Measurements from ENCODE around the gene METRNL.
A peak's percentile ranks its signal among the peaks of the same experiment; 100 is the strongest.

The METRNL gene

DNA sequence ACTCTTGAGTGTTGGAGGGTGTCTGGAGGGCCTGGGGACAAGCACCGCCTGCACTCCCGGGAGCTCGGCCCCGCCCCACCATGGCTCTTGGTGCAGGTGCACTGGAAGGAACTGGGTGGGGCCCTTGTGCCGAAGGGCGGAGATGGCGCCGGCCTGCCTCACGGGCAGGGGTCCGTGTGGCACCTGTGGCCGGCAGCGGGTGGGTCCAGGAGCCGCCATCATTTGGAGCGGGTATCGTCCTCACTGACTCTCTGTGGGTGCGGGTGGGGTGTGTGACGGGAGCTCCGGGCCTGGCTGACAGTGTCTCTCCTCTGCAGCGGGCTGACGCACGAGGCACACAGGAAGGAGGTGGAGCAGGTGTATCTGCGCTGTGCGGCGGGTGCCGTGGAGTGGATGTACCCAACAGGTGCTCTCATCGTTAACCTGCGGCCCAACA is 5.2 kb downstream of the METRNL start:
- Histone ChIP-seq H3K9me3 (replicated peaks; ENCODE audit: low read length) (no peaks in the 10 kb centered on the region), H3K4me3 (ENCODE audit: low read length) (peak overlapping the region; percentile 56), H3K4me2 (ENCODE audit: low read length) (peak overlapping the region; percentile 66), H3K4me1 (ENCODE audit: control insufficient read depth, insufficient read depth, low read length) (peaks cover 83% of the 10 kb centered on the region), H3K9ac (ENCODE audit: low read depth, low read length) (peak overlapping the region; percentile 77), H3K27me3 (ENCODE audit: control insufficient read depth, insufficient read depth, low read length) (no peaks in the 10 kb centered on the region), H3K36me3 (ENCODE audit: insufficient read depth, low read length) (peaks cover 53% of the 10 kb centered on the region)

DNA sequence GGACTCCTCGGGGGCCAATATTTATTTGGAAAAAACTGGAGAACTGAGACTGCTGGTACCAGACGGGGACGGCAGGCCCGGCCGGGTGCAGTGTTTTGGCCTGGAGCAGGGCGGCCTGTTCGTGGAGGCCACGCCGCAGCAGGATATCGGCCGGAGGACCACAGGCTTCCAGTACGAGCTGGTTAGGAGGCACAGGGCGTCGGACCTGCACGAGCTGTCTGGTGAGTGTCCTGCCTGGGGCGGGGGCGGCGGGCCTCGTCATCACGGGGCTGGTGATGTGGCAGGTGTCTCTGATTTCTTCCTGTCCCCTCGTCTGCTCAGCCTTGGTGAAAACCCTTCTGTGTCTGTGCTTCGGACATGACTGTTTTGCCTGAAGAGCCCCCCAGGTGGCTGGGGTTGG is 5.7 kb downstream of the METRNL start:
- peak overlapping the region; percentile 77 for H3K9ac ChIP-seq (ENCODE audit: low read depth, low read length)
- H3K4me1 ChIP-seq (ENCODE audit: control insufficient read depth, insufficient read depth, low read length): peaks cover 85% of the 10 kb centered on the region
- no peaks in the 10 kb centered on the region for H3K9me3 ChIP-seq (replicated peaks; ENCODE audit: low read length)
- H3K4me2 ChIP-seq (ENCODE audit: low read length): peak overlapping the region; percentile 66
- no peak overlapping the region for H3K4me3 ChIP-seq (ENCODE audit: low read length)
- peaks cover 53% of the 10 kb centered on the region for H3K36me3 ChIP-seq (ENCODE audit: insufficient read depth, low read length)
- H3K27me3 ChIP-seq (ENCODE audit: control insufficient read depth, insufficient read depth, low read length): no peaks in the 10 kb centered on the region

DNA sequence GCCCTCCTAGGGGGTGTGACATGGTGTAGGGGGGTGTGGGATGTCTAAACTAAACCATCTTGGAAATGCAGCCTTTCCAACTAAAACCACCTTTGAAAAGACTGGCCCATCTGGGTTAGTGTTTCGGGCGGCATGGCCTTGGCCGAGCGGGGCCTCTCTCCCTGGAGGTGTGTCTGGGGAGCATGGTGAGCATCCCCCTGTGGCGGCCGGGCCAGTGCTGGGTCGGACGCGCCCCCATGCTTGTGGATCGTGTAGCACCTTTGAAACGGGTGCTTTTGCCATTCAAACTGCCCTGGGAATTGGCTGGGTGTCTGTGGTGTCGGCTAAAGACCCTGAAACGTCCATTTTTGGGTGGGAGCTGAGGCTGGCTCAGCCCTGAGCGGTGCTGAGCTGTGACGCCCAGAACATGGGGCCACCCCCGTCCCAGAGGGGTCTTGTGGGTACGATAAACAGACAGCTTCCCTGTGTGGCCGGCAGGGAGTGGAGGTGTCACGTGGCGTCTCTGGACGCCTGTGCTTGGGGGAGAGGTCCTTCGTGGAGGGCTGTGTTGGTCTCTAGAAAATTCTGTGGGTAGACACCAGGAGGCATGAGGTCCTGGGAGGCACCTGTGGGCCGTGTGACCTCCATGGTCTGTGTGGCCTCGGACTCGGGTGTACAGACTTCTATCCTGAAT is 6.3 kb downstream of the METRNL start:
- Histone ChIP-seq H3K4me2 (ENCODE audit: low read length) (no peak overlapping the region), H3K4me1 (ENCODE audit: control insufficient read depth, insufficient read depth, low read length) (peaks cover 88% of the 10 kb centered on the region), H3K4me3 (ENCODE audit: low read length) (no peak overlapping the region), H3K36me3 (ENCODE audit: insufficient read depth, low read length) (peaks cover 55% of the 10 kb centered on the region), H3K9me3 (replicated peaks; ENCODE audit: low read length) (no peaks in the 10 kb centered on the region), H3K9ac (ENCODE audit: low read depth, low read length) (peak overlapping the region; percentile 77), H3K27me3 (ENCODE audit: control insufficient read depth, insufficient read depth, low read length) (no peaks in the 10 kb centered on the region)

DNA sequence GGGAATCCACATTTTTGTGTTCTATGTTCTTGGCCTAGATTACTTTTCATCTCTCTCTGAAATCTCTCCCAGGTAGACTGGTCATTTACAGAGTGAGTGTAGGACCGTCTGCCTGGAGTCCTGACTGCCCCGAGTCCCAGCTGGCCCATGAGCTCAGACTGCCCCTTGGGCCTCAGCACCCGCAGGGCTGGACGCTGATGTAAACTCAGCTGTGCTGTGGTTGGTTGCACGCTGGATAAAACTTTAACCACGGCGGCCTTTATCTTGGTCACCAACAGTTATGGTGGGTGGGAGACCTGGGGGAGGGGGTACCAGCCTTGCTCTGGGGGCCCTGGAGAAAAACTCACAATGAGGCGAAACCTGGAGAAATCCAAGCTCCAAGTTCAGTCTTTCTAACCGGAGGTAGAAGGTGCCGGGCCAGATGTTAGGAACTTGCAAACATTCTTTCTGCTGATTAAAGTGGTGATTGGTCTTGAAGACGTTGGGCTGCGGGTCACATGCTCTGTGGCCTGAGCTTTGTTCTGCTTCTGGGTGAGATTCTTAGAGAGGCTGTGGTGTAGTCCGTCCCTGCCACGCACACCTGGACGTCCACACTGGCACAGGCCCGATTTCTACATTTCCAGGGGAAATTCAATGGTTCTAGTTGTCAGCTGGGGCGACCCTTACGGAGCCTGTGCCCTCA is 6.9 kb downstream of the METRNL start:
- Histone ChIP-seq H3K4me2 (ENCODE audit: low read length) (no peak overlapping the region), H3K9me3 (replicated peaks; ENCODE audit: low read length) (no peaks in the 10 kb centered on the region), H3K4me3 (ENCODE audit: low read length) (no peak overlapping the region), H3K27me3 (ENCODE audit: control insufficient read depth, insufficient read depth, low read length) (no peaks in the 10 kb centered on the region), H3K36me3 (ENCODE audit: insufficient read depth, low read length) (peaks cover 62% of the 10 kb centered on the region), H3K9ac (ENCODE audit: low read depth, low read length) (peak overlapping the region; percentile 77), H3K4me1 (ENCODE audit: control insufficient read depth, insufficient read depth, low read length) (peaks cover 94% of the 10 kb centered on the region)

DNA sequence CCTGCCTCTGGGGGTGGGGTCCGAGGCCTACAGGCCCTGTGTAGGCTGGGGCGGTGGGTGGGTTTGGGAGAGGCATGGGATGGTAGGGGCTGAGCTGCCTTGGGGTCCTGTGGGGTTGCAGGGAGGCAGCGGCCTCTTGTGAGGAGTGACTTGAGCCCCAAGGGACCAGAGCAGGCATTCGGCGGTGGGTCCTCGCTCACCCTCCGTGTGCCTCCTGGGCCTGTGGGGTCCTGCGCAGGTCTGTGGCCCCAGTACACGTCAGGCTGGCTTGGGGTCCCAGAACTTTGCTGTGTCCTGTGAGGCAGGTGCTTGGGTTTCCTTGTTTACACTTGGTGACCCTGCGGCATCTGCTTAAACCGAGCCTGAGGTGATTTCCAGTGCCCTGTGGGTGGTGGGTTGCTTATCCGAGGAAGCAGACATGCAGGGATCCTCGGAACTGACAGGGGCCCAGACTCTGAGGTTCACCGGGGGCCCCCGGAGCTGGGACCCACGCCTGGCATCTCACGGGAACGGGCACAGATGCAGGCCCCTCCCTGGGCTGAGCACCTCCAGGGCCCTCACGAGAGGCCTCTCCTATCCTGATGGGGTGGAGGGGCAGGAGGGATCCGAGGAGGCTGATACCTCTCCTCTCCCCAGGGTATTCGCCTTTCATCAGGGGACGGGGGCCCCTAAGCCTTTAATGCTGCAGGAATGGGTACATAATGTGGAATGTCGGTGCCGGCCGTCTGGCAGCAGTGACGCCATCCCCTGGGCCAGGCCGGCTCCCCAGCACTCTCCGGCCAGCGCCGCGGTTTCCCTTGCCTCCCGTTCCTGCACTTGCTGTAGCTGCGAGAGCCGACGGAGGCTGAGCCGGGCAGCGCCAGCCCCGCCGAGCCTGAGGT is 7.7 kb downstream of the METRNL start:
- no peaks in the 10 kb centered on the region for H3K9me3 ChIP-seq (replicated peaks; ENCODE audit: low read length)
- peak overlapping the region; percentile 62 for H3K9ac ChIP-seq (ENCODE audit: low read depth, low read length)
- peaks cover 91% of the 10 kb centered on the region for H3K4me1 ChIP-seq (ENCODE audit: control insufficient read depth, insufficient read depth, low read length)
- H3K4me3 ChIP-seq (ENCODE audit: low read length): no peak overlapping the region
- H3K36me3 ChIP-seq (ENCODE audit: insufficient read depth, low read length): peaks cover 66% of the 10 kb centered on the region
- H3K27me3 ChIP-seq (ENCODE audit: control insufficient read depth, insufficient read depth, low read length): no peaks in the 10 kb centered on the region
- peak overlapping the region; percentile 51 for H3K4me2 ChIP-seq (ENCODE audit: low read length)

DNA sequence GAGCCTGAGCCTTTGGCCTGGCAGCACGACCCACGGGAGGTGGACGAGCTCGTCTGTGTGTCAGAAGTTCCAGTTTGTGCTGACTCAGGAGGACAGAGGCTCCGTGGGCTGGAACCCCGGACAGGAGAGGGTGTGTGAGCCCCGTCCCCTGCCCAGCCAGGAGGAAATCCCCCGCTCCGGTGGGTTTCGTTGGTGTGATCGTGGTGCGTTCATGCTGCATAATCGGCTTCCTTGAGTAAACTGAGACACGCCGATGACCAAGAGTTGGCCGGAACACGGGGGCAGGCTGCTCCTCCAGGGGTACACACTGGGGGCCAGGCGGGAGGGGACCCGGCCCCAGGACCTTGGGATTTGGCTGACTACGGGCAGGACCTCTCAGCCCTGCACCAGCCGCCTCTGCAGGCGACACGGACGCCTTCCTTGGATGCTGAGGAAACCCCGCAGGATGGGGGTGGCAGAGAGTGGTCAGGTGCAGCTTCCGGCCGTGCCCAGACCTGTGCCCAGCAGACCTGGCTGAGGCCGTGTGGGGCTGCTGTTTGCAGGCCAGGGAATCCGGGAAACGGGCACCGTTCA is 8.5 kb downstream of the METRNL start:
- peak overlapping the region; percentile 51 for H3K4me2 ChIP-seq (ENCODE audit: low read length)
- no peaks in the 10 kb centered on the region for H3K27me3 ChIP-seq (ENCODE audit: control insufficient read depth, insufficient read depth, low read length)
- H3K9ac ChIP-seq (ENCODE audit: low read depth, low read length): peak overlapping the region; percentile 62
- H3K4me3 ChIP-seq (ENCODE audit: low read length): no peak overlapping the region
- no peaks in the 10 kb centered on the region for H3K9me3 ChIP-seq (replicated peaks; ENCODE audit: low read length)
- H3K4me1 ChIP-seq (ENCODE audit: control insufficient read depth, insufficient read depth, low read length): peaks cover 84% of the 10 kb centered on the region
- peaks cover 64% of the 10 kb centered on the region for H3K36me3 ChIP-seq (ENCODE audit: insufficient read depth, low read length)

DNA sequence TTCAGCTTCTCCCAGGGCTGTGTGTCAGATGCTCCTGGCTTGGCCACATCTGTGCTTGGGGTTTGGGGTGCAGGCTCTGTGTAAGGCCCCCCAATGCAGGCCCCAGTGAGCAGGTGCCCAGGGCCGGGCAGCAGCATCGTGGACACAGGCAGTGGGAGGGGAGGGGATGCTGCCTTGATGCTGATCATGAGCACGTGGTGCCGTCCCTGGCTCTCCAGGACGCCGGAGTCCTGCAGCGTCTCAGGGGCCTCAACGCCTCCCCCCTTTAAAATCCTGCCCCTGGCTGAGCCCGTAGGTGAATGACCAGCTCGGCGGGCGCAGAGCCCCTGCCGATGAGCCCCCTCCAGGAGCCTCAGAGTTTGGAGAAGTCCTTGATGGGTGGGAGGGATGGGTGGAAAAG is 9.0 kb downstream of the METRNL start:
- Histone ChIP-seq H3K4me2 (ENCODE audit: low read length) (no peak overlapping the region), H3K9ac (ENCODE audit: low read depth, low read length) (peak overlapping the region; percentile 22), H3K9me3 (replicated peaks; ENCODE audit: low read length) (no peaks in the 10 kb centered on the region), H3K27me3 (ENCODE audit: control insufficient read depth, insufficient read depth, low read length) (no peaks in the 10 kb centered on the region), H3K4me3 (ENCODE audit: low read length) (no peak overlapping the region), H3K4me1 (ENCODE audit: control insufficient read depth, insufficient read depth, low read length) (peaks cover 78% of the 10 kb centered on the region), H3K36me3 (ENCODE audit: insufficient read depth, low read length) (peaks cover 70% of the 10 kb centered on the region)

DNA sequence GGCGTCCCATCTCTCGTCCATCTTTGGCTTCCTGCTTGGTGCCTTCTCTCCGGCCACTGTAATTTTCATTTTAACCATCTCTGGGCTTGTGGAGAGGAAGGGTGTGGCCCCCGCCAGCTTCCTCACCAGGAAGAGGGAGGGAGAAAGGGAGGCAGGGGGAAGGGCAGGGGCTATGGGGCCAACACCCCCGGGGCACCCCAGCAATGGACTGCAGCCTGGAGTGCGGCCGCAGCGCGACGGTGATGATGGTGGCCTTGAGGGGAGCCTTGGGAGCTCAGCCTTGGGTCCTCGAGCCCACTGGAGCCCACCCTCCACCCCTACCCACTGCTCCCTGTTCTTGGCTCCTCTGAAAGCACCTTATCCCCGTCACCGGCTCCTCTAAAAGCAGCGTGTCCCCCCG is 9.5 kb downstream of the METRNL start:
- H3K4me1 ChIP-seq (ENCODE audit: control insufficient read depth, insufficient read depth, low read length): peaks cover 75% of the 10 kb centered on the region
- peaks cover 74% of the 10 kb centered on the region for H3K36me3 ChIP-seq (ENCODE audit: insufficient read depth, low read length)
- H3K4me2 ChIP-seq (ENCODE audit: low read length): no peak overlapping the region
- no peaks in the 10 kb centered on the region for H3K9me3 ChIP-seq (replicated peaks; ENCODE audit: low read length)
- no peaks in the 10 kb centered on the region for H3K27me3 ChIP-seq (ENCODE audit: control insufficient read depth, insufficient read depth, low read length)
- no peak overlapping the region for H3K9ac ChIP-seq (ENCODE audit: low read depth, low read length)
- H3K4me3 ChIP-seq (ENCODE audit: low read length): no peak overlapping the region

DNA sequence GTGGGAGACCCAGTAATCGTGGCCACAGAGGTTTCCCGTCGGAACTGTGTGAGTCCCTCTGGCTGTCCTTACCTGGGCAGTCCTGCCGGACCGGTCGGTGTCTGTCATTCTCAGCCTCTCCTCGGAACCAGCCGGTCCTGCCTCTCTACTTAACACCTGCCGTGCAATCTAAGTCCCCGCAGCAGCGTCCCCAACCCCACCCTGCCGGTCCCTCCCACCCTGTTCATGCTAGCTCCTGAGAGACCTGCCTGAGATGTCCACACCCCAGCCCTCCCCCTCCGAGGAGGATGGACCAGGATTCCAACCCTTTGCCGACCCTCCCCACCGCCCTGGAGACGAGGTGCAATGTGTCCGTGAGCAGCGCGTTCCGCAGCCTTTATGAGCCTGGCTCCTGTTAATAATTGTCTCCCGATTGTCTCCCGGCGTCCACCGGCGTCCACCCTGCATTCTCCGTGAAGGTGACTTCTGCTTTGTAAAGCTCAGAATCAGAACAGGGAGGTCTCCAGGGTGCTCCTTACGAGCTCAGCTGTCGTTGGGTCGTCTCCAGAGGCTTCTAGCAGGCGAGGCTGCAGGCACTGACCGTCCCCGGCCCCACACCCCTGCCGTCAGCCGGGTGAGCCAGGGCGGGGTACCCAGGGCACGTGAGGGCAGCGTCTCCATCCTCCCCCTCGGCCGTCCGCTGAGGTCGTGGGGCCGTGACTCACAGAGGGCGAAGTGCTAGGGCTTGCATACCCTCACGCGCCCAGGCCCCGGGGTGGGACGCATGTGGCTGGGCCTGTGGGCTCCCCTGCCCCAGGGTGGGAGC is 10.1 kb downstream of the METRNL start:
- Histone ChIP-seq H3K9me3 (replicated peaks; ENCODE audit: low read length) (no peaks in the 10 kb centered on the region), H3K27me3 (ENCODE audit: control insufficient read depth, insufficient read depth, low read length) (no peaks in the 10 kb centered on the region), H3K9ac (ENCODE audit: low read depth, low read length) (peak overlapping the region; percentile 0), H3K4me2 (ENCODE audit: low read length) (no peak overlapping the region), H3K4me1 (ENCODE audit: control insufficient read depth, insufficient read depth, low read length) (peaks cover 69% of the 10 kb centered on the region), H3K36me3 (ENCODE audit: insufficient read depth, low read length) (peaks cover 77% of the 10 kb centered on the region), H3K4me3 (ENCODE audit: low read length) (no peak overlapping the region)

DNA sequence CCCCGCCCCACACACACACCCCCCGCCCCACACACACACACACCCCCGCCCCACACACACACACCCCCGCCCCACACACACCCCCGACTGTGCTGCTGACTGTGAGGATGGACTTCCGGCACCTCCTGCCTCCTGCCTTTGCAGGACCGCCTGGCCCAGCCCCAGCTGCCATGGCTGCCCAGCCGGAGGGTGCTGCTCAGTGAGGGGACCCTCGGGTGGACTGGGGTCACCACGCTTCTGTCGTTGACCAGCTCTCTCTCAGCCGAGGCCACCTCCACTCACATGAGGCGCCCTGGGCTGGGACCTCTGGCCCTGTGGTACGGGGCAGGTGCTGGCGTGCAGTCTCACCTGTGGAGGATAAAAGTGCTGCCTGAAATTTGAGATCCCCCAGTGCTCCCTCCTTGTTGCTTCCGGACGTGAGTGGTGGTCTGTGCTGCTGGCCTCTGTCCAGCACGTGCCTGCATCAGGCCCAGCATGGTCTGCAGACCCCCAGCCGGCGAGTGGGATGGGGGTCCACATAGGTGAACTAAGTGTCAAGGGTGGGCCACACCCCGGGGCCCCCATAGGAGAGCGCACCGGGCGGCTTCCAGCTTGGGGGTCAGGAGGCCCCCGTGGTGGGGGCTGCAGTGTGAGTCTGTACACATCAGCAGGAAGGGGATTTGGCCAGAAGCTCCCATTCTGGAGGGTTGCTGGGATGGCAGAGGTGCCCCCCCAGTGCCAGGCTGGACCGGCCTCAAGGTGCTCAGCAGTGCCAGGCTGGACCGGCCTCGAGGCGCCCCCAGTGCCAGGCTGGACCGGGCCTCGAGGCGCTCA is 11.2 kb downstream of the METRNL start:
- Histone ChIP-seq H3K4me1 (ENCODE audit: control insufficient read depth, insufficient read depth, low read length) (peaks cover 58% of the 10 kb centered on the region), H3K4me3 (ENCODE audit: low read length) (no peak overlapping the region), H3K4me2 (ENCODE audit: low read length) (no peak overlapping the region), H3K36me3 (ENCODE audit: insufficient read depth, low read length) (peaks cover 77% of the 10 kb centered on the region), H3K9me3 (replicated peaks; ENCODE audit: low read length) (no peaks in the 10 kb centered on the region), H3K9ac (ENCODE audit: low read depth, low read length) (peak overlapping the region; percentile 51), H3K27me3 (ENCODE audit: control insufficient read depth, insufficient read depth, low read length) (no peaks in the 10 kb centered on the region)

All from skeletal muscle satellite cell (primary cell).